CD4-positive, alpha-beta memory T cell (primary cell): ENCODE results near the gene LPCAT2. TPM values are rescaled to one million over a fixed set of nuclear protein-coding genes. Genes with fewer than 3 reads are reported as not detected.

Experiments
- CTCF ChIA-PET: fragments of 350-600 bp; sonication (Branson Sonifier 250); formaldehyde crosslinking; loops from one replicate; lab custom pipeline; 2021; ENCODE audit warnings: inconsistent platforms; ENCODE audit not compliant: partially characterized antibody; lab: Charles Lee
- POLR2A ChIA-PET: fragments of 350-600 bp; sonication (Branson Sonifier 250); formaldehyde crosslinking; loops from one replicate; lab custom pipeline; 2021; ENCODE audit not compliant: partially characterized antibody; lab: Charles Lee
- DNase-seq, 5 donors: peaks; one replicate each; pipeline versions ENCODE4 v3.0.0 to v3.0.0-alpha.2; 2020 to 2022; ENCODE audit warnings: mixed read lengths in 1 of 5
- H3K27ac ChIP-seq: one replicate; pipeline ENCODE4 v1.7.0; 2013; ENCODE audit warnings: low read depth, low read length
- H3K27me3 ChIP-seq: 2 replicates; pipeline ENCODE4 v1.7.0; 2013; ENCODE audit warnings: mild to moderate bottlenecking, low read length, moderate library complexity; ENCODE audit not compliant: insufficient read depth
- H3K36me3 ChIP-seq: 2 replicates; pipeline ENCODE4 v1.7.0; 2013; ENCODE audit warnings: mild to moderate bottlenecking, low read length, moderate library complexity; ENCODE audit not compliant: insufficient read depth
- H3K4me1 ChIP-seq: 2 replicates; pipeline ENCODE4 v1.7.0; 2013; ENCODE audit warnings: mild to moderate bottlenecking, low read length, moderate library complexity; ENCODE audit not compliant: insufficient read depth
- H3K4me3 ChIP-seq, 2 donors: one replicate each; pipeline ENCODE4 v1.7.0; 2013; ENCODE audit warnings: low read length in 2 of 2, mild to moderate bottlenecking in 1 of 2
- H3K9me3 ChIP-seq, 2 donors: one replicate each; pipeline ENCODE4 v1.7.0; 2013; ENCODE audit warnings: low read length in 2 of 2, control low read depth in 1 of 2; ENCODE audit not compliant: control insufficient read depth in 1 of 2
- H3K27ac Mint-ChIP-seq, 7 donors: one replicate each; pipeline ENCODE4 v1.8.0; 2020 to 2021; ENCODE audit warnings: mixed read lengths in 7 of 7, mild to moderate bottlenecking in 6 of 7, inconsistent platforms in 3 of 7, moderate library complexity in 3 of 7
- H3K27me3 Mint-ChIP-seq, 2 donors: one replicate each; pipeline ENCODE4 v1.8.0; 2020 to 2021; ENCODE audit warnings: mixed read lengths in 2 of 2
- H3K36me3 Mint-ChIP-seq, 2 donors: one replicate each; pipeline ENCODE4 v1.8.0; 2020 to 2021; ENCODE audit warnings: mixed read lengths in 2 of 2, inconsistent platforms in 1 of 2, mild to moderate bottlenecking in 1 of 2
- H3K4me1 Mint-ChIP-seq, 4 donors: one replicate each; pipeline ENCODE4 v1.8.0; 2020 to 2021; ENCODE audit warnings: mixed read lengths in 4 of 4, mild to moderate bottlenecking in 1 of 4
- H3K4me3 Mint-ChIP-seq, 8 donors: one replicate each; pipeline ENCODE4 v1.8.0; 2020 to 2021; ENCODE audit warnings: mixed read lengths in 8 of 8, mild to moderate bottlenecking in 7 of 8, moderate library complexity in 6 of 8, inconsistent platforms in 3 of 8
- H3K9me3 Mint-ChIP-seq, 8 donors: one replicate each; pipeline ENCODE4 v1.8.0; 2020 to 2021; ENCODE audit warnings: mixed read lengths in 8 of 8, mild to moderate bottlenecking in 5 of 8, inconsistent platforms in 3 of 8, moderate library complexity in 1 of 8
- intact Hi-C: fragments of 100-400 bp; cut with micrococcal nuclease; formaldehyde crosslinking; loops from one replicate; pipeline ENCODE4 v1.15.1; 2023
- polyA plus RNA-seq, 2 donors: library from polyadenylated mRNA; unstranded; fragments of 300-500 nt; fragmentation: Illumina TruSeq; gene quantifications; one replicate each; pipeline ENCODE4 v1.2.3, GENCODE V29; 2021
- total RNA-seq, 2 experiments: library from RNA; stranded (reverse); gene quantifications; one replicate each; pipeline ENCODE4 v1.2.3, GENCODE V29; 2021

LPCAT2 gene
- total and polyA plus RNA-seq, 4 experiments from 2014 or later, result 0.47 to 0.76 TPM; not detected in 2

GRCh38 chr16:55572439-55572838, 63.6 kb downstream of the LPCAT2 start:
- POLR2A ChIA-PET, result no interaction called here
- H3K4me3 Mint-ChIP-seq, result no peak overlapping the region
- CTCF ChIA-PET, result interaction anchor here (0.8 kb wide), 1 partner anchor 11 kb away, joined by 3 read pairs; no protein-coding TSS in a partner anchor
- Histone ChIP-seq H3K36me3 (no peaks in the 10 kb centered on the region), H3K27ac (no peak overlapping the region), H3K27me3 (no peaks in the 10 kb centered on the region), H3K4me3 (no peak overlapping the region), H3K9me3 (no peaks in the 10 kb centered on the region), H3K4me1 (no peaks in the 10 kb centered on the region)
- intact Hi-C loops, result no loop called here
- no peak overlapping the region for H3K27ac Mint-ChIP-seq
- DNase-seq, result no peak
- H3K36me3 Mint-ChIP-seq, result no peaks in the 10 kb centered on the region
- H3K27me3 Mint-ChIP-seq, result peaks cover 0 to 5% of the 10 kb centered on the region in 2 donors
- no peaks in the 10 kb centered on the region for H3K9me3 Mint-ChIP-seq
- H3K4me1 Mint-ChIP-seq, result no peaks in the 10 kb centered on the region

DNA sequence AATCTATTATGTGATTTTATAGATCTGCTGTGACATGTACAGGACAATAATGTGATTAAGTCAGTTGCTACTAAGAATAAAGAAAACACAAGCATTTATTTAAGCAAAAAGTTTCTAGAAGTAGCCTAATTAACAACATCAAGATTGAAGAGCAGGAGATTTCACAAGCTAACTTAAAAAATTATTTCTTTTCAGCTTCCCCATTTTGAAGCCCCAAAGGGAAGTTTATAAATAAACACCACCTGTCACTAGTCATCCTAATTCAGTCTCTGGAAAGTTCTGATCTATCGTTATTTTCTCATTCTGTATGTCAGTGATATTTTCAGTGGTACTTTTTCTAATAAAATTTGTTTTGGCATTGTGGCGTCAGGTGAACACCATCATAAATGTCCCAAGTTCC, 65.9 kb downstream of the LPCAT2 start:
- Mint-ChIP-seq H3K4me1 (no peaks in the 10 kb centered on the region), H3K27me3 (peaks cover 0 to 5% of the 10 kb centered on the region in 2 donors), H3K4me3 (no peak overlapping the region), H3K36me3 (no peaks in the 10 kb centered on the region), H3K9me3 (no peaks in the 10 kb centered on the region), H3K27ac (no peak overlapping the region)
- Histone ChIP-seq H3K4me3 (no peak overlapping the region), H3K27me3 (no peaks in the 10 kb centered on the region), H3K36me3 (no peaks in the 10 kb centered on the region), H3K4me1 (no peaks in the 10 kb centered on the region), H3K9me3 (no peaks in the 10 kb centered on the region), H3K27ac (no peak overlapping the region)
- no peak for DNase-seq
- intact Hi-C loops, result no loop called here
- ChIA-PET POLR2A (no interaction called here), CTCF (no interaction called here)

- Mint-ChIP-seq H3K9me3 (no peaks in the 10 kb centered on the region), H3K27ac (no peak overlapping the region), H3K4me1 (no peaks in the 10 kb centered on the region), H3K27me3 (peaks cover 0 to 5% of the 10 kb centered on the region in 2 donors), H3K36me3 (no peaks in the 10 kb centered on the region), H3K4me3 (no peak overlapping the region)
- intact Hi-C loops, result no loop called here
- H3K27me3 ChIP-seq, result no peaks in the 10 kb centered on the region
- no peaks in the 10 kb centered on the region for H3K36me3 ChIP-seq
- CTCF ChIA-PET, result no interaction called here
- POLR2A ChIA-PET, result no interaction called here
- no peak overlapping the region for H3K27ac ChIP-seq
- no peak for DNase-seq
- no peaks in the 10 kb centered on the region for H3K9me3 ChIP-seq
- no peak overlapping the region for H3K4me3 ChIP-seq
- no peaks in the 10 kb centered on the region for H3K4me1 ChIP-seq
These were observed 66.6 kb downstream of the LPCAT2 start for GRCh38 chr16:55575496-55575895.

- no peaks in the 10 kb centered on the region for H3K36me3 Mint-ChIP-seq
- Histone ChIP-seq H3K27me3 (no peaks in the 10 kb centered on the region), H3K27ac (no peak overlapping the region), H3K4me3 (no peak overlapping the region), H3K9me3 (no peaks in the 10 kb centered on the region), H3K36me3 (no peaks in the 10 kb centered on the region), H3K4me1 (no peaks in the 10 kb centered on the region)
- no peak overlapping the region for H3K27ac Mint-ChIP-seq
- intact Hi-C loops, result no loop called here
- H3K4me3 Mint-ChIP-seq, result no peak overlapping the region
- DNase-seq, result no peak
- H3K27me3 Mint-ChIP-seq, result peaks cover 0 to 5% of the 10 kb centered on the region in 2 donors
- no peaks in the 10 kb centered on the region for H3K9me3 Mint-ChIP-seq
- ChIA-PET CTCF (no interaction called here), POLR2A (no interaction called here)
- no peaks in the 10 kb centered on the region for H3K4me1 Mint-ChIP-seq
These were observed 67.5 kb downstream of the LPCAT2 start for GRCh38 chr16:55576384-55576783.

DNA sequence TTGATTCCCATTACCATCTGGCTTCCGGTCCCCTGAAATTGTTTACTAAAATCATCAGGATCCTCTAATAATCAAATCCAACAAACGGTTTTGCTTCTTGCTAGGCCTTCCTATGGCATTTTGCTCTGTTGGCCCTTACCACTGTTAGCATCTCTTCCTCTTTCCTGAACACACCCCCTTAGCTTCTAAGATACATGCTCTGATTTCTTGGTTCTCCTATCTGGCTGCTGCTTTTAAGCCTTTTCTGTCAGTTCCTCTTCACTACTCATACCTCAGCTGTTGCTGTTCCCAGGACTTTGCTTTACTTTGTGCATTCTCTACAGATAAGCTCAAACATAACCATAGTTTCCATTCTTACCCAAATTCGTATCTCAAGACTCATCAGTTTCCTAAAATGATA, 69.0 kb downstream of the LPCAT2 start:
- DNase-seq, result no peak
- no peaks in the 10 kb centered on the region for H3K27me3 ChIP-seq
- H3K27ac ChIP-seq, result no peak overlapping the region
- H3K4me3 ChIP-seq, result no peak overlapping the region
- peaks cover 0 to 5% of the 10 kb centered on the region in 2 donors for H3K27me3 Mint-ChIP-seq
- CTCF ChIA-PET, result no interaction called here
- no peak overlapping the region for H3K4me3 Mint-ChIP-seq
- intact Hi-C loops, result no loop called here
- no peaks in the 10 kb centered on the region for H3K9me3 ChIP-seq
- H3K27ac Mint-ChIP-seq, result no peak overlapping the region
- H3K36me3 ChIP-seq, result no peaks in the 10 kb centered on the region
- no peaks in the 10 kb centered on the region for H3K4me1 ChIP-seq
- H3K9me3 Mint-ChIP-seq, result no peaks in the 10 kb centered on the region
- POLR2A ChIA-PET, result no interaction called here
- no peaks in the 10 kb centered on the region for H3K4me1 Mint-ChIP-seq
- no peaks in the 10 kb centered on the region for H3K36me3 Mint-ChIP-seq

DNA sequence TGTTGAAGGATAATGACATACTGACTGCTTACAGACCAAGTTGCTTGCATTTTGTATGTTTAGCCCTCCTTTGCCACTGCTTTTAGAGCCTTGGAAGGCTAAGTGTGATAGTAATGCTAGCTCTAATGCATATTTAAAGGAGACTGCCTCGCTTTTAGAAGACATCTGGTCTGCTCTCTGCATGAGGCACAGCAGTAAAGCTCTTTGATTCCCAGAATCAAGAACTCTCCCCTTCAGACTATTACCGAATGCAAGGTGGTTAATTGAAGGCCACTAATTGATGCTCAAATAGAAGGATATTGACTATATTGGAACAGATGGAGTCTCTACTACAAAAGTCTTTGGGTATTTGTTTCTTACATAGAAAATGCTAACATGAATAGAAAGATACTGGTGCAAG, 76.8 kb downstream of the LPCAT2 start:
- POLR2A ChIA-PET, result no interaction called here
- CTCF ChIA-PET, result no interaction called here
- Mint-ChIP-seq H3K36me3 (no peaks in the 10 kb centered on the region), H3K4me1 (no peaks in the 10 kb centered on the region), H3K27me3 (peaks cover 2 to 15% of the 10 kb centered on the region in 2 donors), H3K27ac (no peak overlapping the region), H3K9me3 (no peaks in the 10 kb centered on the region), H3K4me3 (no peak overlapping the region)
- no peaks in the 10 kb centered on the region for H3K27me3 ChIP-seq
- no peaks in the 10 kb centered on the region for H3K4me1 ChIP-seq
- no peak overlapping the region for H3K27ac ChIP-seq
- no peaks in the 10 kb centered on the region for H3K36me3 ChIP-seq
- DNase-seq, result no peak
- intact Hi-C loops, result no loop called here
- H3K4me3 ChIP-seq, result no peak overlapping the region
- H3K9me3 ChIP-seq, result no peaks in the 10 kb centered on the region

DNA sequence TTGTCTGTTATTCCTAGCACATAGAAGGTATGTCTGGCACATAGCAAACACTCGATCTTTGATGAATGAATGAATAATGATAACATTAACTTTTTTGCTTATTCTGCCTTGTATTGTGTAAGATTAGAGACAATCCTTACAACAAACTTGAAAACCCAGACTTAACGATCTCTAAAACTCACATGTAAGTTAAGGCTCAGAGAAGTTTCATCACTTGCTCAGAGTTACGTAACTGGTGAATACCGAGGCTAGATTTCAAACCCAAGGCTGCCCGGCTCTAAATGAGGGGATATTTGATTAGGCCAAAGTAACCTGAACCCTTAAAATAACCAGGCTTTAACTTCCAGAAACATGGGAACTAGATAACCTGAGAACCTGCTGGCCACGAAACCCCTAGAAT, 79.9 kb downstream of the LPCAT2 start:
- Mint-ChIP-seq H3K27ac (no peak overlapping the region), H3K27me3 (peaks cover 6 to 17% of the 10 kb centered on the region in 2 donors), H3K36me3 (no peaks in the 10 kb centered on the region), H3K4me1 (no peaks in the 10 kb centered on the region), H3K9me3 (peaks cover 0 to under 1% (median 0%) of the 10 kb centered on the region in 8 donors), H3K4me3 (no peak overlapping the region)
- H3K27me3 ChIP-seq, result no peaks in the 10 kb centered on the region
- intact Hi-C loops, result no loop called here
- H3K4me1 ChIP-seq, result no peaks in the 10 kb centered on the region
- no peak for DNase-seq
- no peaks in the 10 kb centered on the region for H3K9me3 ChIP-seq
- no peaks in the 10 kb centered on the region for H3K36me3 ChIP-seq
- ChIA-PET POLR2A (no interaction called here), CTCF (no interaction called here)
- no peak overlapping the region for H3K27ac ChIP-seq
- H3K4me3 ChIP-seq, result no peak overlapping the region

DNA sequence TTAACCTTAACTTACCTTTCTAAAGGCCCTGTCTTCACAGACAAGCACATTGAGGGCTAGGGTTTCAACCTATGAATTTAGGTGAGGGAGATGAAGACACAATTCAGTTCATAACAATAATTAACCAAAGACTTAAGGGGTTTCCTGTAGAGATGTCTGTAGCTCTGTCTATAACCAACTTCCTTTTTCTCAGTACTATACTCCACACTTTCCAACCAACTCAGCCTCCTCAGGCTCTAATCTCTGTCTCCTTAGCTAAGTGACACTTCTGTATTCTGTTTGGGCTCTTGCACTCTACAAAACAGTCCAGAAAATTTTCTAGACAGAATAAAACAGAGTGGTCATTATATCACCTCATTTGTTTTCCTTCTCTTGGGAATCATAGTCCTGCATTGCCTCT, 83.4 kb downstream of the LPCAT2 start:
- intact Hi-C loops, result no loop called here
- H3K4me3 Mint-ChIP-seq, result no peak overlapping the region
- H3K4me1 ChIP-seq, result no peaks in the 10 kb centered on the region

More for the DNA sequence above, 83.4 kb downstream of the LPCAT2 start:
- Histone ChIP-seq H3K9me3 (no peaks in the 10 kb centered on the region), H3K36me3 (no peaks in the 10 kb centered on the region), H3K27me3 (peaks cover 5% of the 10 kb centered on the region), H3K27ac (no peak overlapping the region), H3K4me3 (no peak overlapping the region)
- Mint-ChIP-seq H3K27me3 (peaks cover 15 to 24% of the 10 kb centered on the region in 2 donors), H3K9me3 (peaks cover 0 to 3% (median 0%) of the 10 kb centered on the region in 8 donors), H3K36me3 (no peaks in the 10 kb centered on the region), H3K4me1 (no peaks in the 10 kb centered on the region), H3K27ac (no peak overlapping the region)
- ChIA-PET POLR2A (no interaction called here), CTCF (no interaction called here)
- DNase-seq, result no peak
